ENCODE measurements around the gene GPR21.

The GPR21 gene

GRCh38 chr9:123016631-123017030 is 16.8 kb upstream of the GPR21 start:
- no peak for TF ChIP-seq ZNF274 (IDR thresholded peaks at IDR 0.05; ENCODE audit: low read depth, low read length)
- H3K4me3 ChIP-seq (ENCODE audit: low read length) = no peak overlapping the region

GRCh38 chr9:123020796-123021195 is 12.7 kb upstream of the GPR21 start:
- TF ChIP-seq ZNF274 (IDR thresholded peaks at IDR 0.05; ENCODE audit: low read depth, low read length) = no peak
- H3K4me3 ChIP-seq (ENCODE audit: low read length) = no peak overlapping the region

GRCh38 chr9:123026425-123026824 is 7.0 kb upstream of the GPR21 start:
- no peak for TF ChIP-seq ZNF274 (IDR thresholded peaks at IDR 0.05; ENCODE audit: low read depth, low read length)
- no peak overlapping the region for H3K4me3 ChIP-seq (ENCODE audit: low read length)

- no peak for TF ChIP-seq ZNF274 (IDR thresholded peaks at IDR 0.05; ENCODE audit: low read depth, low read length)
- no peak overlapping the region for H3K4me3 ChIP-seq (ENCODE audit: low read length)
These were observed 6.0 kb upstream of the GPR21 start for GRCh38 chr9:123027517-123027916.

- H3K4me3 ChIP-seq (ENCODE audit: low read length) = no peak overlapping the region
- no peak for TF ChIP-seq ZNF274 (IDR thresholded peaks at IDR 0.05; ENCODE audit: low read depth, low read length)
These were observed 5.3 kb upstream of the GPR21 start for GRCh38 chr9:123028136-123028535.

- TF ChIP-seq ZNF274 (IDR thresholded peaks at IDR 0.05; ENCODE audit: low read depth, low read length) = no peak
- H3K4me3 ChIP-seq (ENCODE audit: low read length) = no peak overlapping the region
These were observed 4.5 kb upstream of the GPR21 start for GRCh38 chr9:123028973-123029372.

GRCh38 chr9:123031963-123032362 is 1.5 kb upstream of the GPR21 start:
- TF ChIP-seq ZNF274 (IDR thresholded peaks at IDR 0.05; ENCODE audit: low read depth, low read length) = no peak
- H3K4me3 ChIP-seq (ENCODE audit: low read length) = no peak overlapping the region

- no peak overlapping the region; the same call in 1 of the 2 replicates for H3K4me3 ChIP-seq (ENCODE audit: low read length)
- TF ChIP-seq ZNF274 (IDR thresholded peaks at IDR 0.05; ENCODE audit: low read depth, low read length) = no peak
These were observed 566 bp downstream of the GPR21 start for GRCh38 chr9:123033864-123034601.

GRCh38 chr9:123034881-123035510 is 1.5 kb downstream of the GPR21 start:
- no peak for TF ChIP-seq ZNF274 (IDR thresholded peaks at IDR 0.05; ENCODE audit: low read depth, low read length)
- H3K4me3 ChIP-seq (ENCODE audit: low read length) = no peak overlapping the region

- no peak overlapping the region for H3K4me3 ChIP-seq (ENCODE audit: low read length)
These were observed 2.3 kb downstream of the GPR21 start for GRCh38 chr9:123035791-123036190.

GRCh38 chr9:123036893-123037545 is 3.6 kb downstream of the GPR21 start:
- H3K4me3 ChIP-seq (ENCODE audit: low read length) = no peak overlapping the region
- TF ChIP-seq ZNF274 (IDR thresholded peaks at IDR 0.05; ENCODE audit: low read depth, low read length) = no peak

More at GRCh38 chr9:123035791-123036190, 2.3 kb downstream of the GPR21 start:
- no peak for TF ChIP-seq ZNF274 (IDR thresholded peaks at IDR 0.05; ENCODE audit: low read depth, low read length)

GRCh38 chr9:123039617-123040219 is 6.3 kb downstream of the GPR21 start:
- H3K4me3 ChIP-seq (ENCODE audit: low read length) = no peak overlapping the region
- TF ChIP-seq ZNF274 (IDR thresholded peaks at IDR 0.05; ENCODE audit: low read depth, low read length) = no peak

GRCh38 chr9:123040801-123041200 is 7.3 kb downstream of the GPR21 start:
- no peak for TF ChIP-seq ZNF274 (IDR thresholded peaks at IDR 0.05; ENCODE audit: low read depth, low read length)
- no peak overlapping the region for H3K4me3 ChIP-seq (ENCODE audit: low read length)

GRCh38 chr9:123041489-123041888 is 8.0 kb downstream of the GPR21 start:
- no peak overlapping the region for H3K4me3 ChIP-seq (ENCODE audit: low read length)
- TF ChIP-seq ZNF274 (IDR thresholded peaks at IDR 0.05; ENCODE audit: low read depth, low read length) = no peak
